HG03064 (cell line): ENCODE data around the gene EXOSC9.
A peak's percentile ranks its signal among the peaks of the same experiment; 100 is the strongest.

Experiments
- ATAC-seq: cut with Tn5 transposase; IDR thresholded peaks from one replicate; pipeline ENCODE4 v1.9.1; 2021; ENCODE audit warnings: low read depth; ENCODE audit not compliant: unreplicated experiment

EXOSC9 gene

GRCh38 chr4:121822796-121823504, 21.8 kb downstream of the EXOSC9 start:
- peak; percentile 27 for ATAC-seq

DNA sequence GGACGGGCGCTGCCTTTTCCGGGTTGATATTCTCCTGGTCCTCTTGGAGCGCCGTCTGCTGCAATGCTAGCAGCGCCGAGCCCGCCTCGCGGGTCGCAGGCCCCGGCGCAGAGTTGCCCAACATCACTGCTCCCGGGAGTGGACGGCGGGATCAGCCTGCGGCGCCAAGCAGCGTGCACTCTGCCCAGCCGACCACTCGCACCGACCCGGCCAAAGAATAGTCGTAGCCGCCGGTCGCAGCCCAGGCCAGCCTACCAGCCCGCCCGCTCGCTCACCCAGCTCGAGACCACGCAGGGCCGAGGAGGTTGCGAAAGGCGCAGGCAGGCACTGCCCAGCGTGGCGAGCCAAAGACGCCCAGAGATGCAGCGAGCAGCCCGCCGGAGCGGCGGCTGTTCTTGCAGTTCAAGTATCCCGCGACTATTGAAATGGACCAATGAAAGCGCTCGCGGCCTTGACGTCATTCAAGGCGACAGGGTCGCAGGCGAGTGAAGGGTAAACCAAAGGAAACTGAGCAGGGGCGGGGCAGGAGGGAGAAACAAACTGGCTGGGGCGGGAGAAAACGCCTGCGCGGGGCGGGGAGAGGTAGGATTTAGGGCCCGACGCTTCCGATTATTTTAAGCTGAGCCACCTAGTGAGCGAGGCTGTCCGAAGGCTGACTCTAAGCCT, 22.5 kb downstream of the EXOSC9 start, which contains the start of gene CCNA2:
Gene CCNA2, minus strand, starts transcription at position 379 of the 666 bp plus-strand sequence. Its CDS starts 255 bp downstream, at position 124.
- ATAC-seq = peak; percentile 93

- ATAC-seq = no peak
Observed at GRCh38 chr4:121824171-121824527, 23.0 kb downstream of the EXOSC9 start.

- ATAC-seq = no peak
Observed at GRCh38 chr4:121824950-121825349, 23.8 kb downstream of the EXOSC9 start.

- ATAC-seq = no peak
Observed at GRCh38 chr4:121827853-121828252, 26.7 kb downstream of the EXOSC9 start.

GRCh38 chr4:121829511-121829910, 28.4 kb downstream of the EXOSC9 start:
- no peak for ATAC-seq

GRCh38 chr4:121838136-121838535, 37.0 kb downstream of the EXOSC9 start:
- ATAC-seq = no peak

GRCh38 chr4:121842862-121843261, 41.7 kb downstream of the EXOSC9 start:
- ATAC-seq = no peak

- ATAC-seq = no peak
Observed at GRCh38 chr4:121846662-121847061, 45.5 kb downstream of the EXOSC9 start.

- no peak for ATAC-seq
Observed at GRCh38 chr4:121851354-121851753, 50.2 kb downstream of the EXOSC9 start.

DNA sequence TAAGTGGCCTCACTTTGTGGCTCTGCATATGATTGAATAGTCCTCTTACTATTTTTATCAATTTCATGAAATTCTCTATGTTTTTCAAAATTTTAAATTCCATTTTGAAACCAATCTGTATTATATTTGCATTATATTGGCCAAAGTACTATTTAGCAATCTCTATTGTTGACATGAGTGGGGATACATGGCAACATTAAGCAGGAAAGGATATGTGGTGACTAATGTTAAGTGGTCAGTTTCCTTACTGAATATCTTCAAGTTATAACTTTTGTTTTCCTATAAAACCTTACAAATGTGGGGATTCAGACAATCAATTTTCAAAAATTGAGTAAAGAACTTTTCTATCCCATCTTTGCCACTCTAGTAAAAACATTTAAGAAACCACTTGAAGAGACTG, 59.0 kb downstream of the EXOSC9 start:
- ATAC-seq = no peak

- no peak for ATAC-seq
Observed at GRCh38 chr4:121861426-121861825, 60.3 kb downstream of the EXOSC9 start.

DNA sequence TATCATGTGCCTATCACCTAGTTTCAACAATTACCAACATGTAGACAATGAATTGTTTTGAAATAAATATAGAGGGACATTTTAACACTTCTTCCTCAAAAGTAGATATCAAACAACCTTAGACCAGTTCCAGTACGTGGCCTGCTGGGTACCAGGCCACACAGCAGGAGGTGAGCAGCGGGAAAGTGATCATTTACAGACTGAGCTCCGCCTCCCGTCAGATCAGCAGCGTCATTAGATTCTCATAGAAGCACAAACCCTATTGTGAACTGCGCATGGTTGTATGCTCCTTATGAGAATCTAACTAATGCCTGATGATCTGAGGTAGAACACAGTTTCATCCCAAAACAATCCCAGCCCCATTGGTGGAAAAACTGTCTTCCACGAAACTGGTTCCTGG, 62.7 kb downstream of the EXOSC9 start:
- ATAC-seq = no peak
